Pulmonary artery endothelial cell (primary cell): ENCODE measurements around the gene NBEA. TPM values are rescaled to one million over a fixed set of nuclear protein-coding genes. Genes with fewer than 3 reads are reported as not detected.
"Not testable (repeated sequence)": the region's sequence is repeated elsewhere in the genome, so short reads cannot be mapped to it uniquely, and the experiment has no call there.

Experiments used
- DNase-seq: peaks from one replicate; pipeline ENCODE4 v3.0.0-alpha.2; 2011; ENCODE audit warnings: low read depth, low spot score
- total RNA-seq: library from RNA; depleted of rRNA; stranded (reverse); fragments of >200 nt; gene quantifications from 2 replicates; pipeline ENCODE4 v1.2.3, GENCODE V29; 2014

Gene NBEA
- total RNA-seq, 1 donor from 2014 or later = 3.6 TPM

DNA sequence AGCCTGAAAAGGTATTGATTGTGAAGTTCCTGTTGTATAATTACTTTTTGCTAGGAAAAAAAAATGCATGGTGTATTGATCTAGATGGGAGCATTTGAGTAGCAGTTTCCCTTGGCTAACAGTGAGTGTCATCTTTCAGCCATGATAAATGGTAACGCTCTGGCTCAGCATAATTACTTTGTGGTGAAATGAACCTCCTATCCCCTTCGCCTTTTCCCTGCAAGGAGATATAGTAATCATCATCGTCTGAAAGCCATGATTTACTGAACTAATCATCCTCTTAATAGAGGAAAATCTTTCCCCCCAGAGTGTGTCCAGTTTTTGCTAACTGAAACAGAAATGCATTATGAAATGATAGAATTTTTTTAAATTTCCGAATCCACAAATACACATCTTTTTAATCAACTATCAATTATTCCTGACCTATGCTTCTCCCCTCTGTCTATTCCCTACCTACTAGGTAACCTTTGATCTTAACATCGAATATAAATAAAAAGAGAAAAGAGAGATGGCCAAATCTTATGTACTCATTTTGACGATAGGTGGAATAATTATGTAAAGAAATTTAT lies 445.7 kb downstream of the NBEA start:
- no peak for DNase-seq

DNA sequence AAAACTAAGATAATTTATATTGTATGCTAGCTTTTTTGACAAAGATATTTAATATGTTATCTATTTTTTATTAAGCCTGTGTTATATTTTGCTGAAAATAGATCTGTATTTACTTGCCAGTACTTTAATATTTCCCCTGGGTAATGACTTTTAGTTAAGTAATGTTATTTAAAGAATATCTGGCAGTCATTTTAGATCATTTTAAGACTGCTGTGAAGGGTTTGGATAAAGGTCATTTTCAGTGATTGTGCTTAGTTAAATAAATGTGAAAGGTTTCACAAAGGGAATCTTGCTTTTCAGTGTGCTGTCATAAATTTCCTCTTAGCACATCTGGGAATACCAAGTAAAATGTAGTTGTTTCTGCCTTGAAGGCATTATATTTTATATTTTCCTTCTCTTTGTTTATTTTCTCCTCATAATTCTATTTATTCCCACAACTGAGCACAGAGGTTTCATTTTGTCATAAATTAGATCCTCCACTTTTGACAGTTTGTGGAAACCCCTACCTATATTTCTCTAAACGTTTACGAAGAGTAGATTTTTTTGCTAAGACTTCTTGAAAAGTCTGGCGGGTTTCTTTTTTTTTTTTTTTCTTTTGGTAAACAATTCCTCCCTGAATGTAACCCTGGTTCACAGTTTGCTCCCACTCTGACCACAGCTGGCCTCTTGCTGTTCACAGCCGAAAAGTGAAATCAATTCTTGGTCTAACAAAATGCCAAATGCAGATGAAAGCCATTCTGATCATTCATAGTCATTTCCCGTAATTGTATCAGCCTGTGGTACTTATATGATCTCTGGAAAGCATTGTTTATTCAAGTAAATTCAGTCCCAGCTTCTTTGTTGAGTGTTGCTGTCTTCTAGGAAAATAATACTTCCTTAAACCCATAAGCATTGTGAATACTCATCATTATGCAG lies 446.6 kb downstream of the NBEA start:
- peak; percentile 77 for DNase-seq

DNA sequence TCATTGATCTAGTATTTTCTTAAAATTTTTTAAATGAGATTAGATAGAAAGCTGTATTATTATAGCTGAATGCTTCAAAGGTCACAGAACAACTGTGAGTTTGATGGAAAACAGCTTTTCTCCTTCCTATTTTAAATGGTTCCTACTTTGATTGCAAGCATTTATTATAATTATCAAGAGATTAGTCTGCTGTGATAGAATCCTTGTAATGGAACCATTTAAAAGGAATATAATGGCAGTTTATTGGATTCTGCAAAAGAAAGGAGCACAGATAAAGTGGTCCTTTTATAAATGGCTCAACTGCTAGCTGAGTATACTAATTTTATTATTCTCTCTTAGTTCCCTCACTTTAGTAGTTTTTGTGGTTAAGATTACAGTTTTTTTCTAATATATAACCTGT lies 447.5 kb downstream of the NBEA start:
- DNase-seq = no peak

DNA sequence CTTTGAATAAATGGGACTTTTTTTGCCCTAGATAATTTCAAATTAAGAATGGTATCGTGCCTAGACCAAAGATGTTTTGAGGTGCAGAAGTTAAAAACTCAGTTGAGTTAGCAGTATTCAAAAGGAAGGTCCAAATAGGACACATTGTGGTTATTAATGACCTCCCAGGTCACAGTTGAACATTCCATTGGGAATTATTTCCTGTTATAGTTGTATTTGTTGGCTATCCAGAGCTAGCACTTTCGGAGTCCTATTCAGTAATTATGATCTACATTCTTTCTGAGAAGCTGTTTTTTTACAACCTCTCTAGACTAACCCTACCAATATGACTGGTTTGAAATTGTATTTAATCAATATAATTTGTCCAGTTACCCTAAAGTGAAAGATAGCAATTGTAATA lies 450.7 kb downstream of the NBEA start:
- DNase-seq = peak; percentile 39

DNA sequence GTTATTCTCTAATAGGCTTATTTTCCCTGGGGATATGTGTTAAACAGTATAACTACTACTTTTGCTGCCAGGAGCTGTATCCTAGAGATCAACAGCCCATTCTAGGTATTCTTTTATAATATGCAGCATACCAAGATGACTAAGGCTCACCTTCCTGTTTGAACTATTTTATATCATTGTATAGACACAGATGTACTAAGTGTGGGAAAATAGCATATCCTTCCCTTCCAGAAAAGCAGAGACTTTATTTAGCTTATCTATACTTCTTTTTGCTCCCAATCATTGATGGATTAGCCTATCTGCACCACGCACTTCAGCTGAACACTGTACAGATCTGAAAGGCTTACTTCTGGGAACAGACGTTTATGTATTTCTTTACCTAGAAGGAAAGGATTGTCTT lies 451.8 kb downstream of the NBEA start:
- peak; percentile 22 for DNase-seq

DNA sequence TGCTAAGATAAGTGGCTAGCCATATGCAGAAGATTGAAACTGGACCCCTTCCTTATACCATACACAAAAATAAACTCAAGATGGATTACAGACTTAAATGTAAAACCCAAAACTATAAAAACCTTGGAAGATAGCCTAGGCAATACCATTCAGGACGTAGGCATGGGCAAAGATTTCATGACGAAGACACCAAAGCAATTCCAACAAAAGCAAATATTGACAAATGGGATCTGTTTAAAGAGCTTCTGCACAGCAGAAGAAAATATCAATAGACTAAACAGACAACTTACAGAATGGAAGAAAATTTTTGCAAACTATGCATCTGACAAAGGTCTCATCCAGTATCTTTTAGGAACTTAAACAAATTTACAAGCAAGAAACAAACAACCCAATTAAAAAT lies 466.2 kb downstream of the NBEA start:
- not testable (repeated sequence) for DNase-seq

DNA sequence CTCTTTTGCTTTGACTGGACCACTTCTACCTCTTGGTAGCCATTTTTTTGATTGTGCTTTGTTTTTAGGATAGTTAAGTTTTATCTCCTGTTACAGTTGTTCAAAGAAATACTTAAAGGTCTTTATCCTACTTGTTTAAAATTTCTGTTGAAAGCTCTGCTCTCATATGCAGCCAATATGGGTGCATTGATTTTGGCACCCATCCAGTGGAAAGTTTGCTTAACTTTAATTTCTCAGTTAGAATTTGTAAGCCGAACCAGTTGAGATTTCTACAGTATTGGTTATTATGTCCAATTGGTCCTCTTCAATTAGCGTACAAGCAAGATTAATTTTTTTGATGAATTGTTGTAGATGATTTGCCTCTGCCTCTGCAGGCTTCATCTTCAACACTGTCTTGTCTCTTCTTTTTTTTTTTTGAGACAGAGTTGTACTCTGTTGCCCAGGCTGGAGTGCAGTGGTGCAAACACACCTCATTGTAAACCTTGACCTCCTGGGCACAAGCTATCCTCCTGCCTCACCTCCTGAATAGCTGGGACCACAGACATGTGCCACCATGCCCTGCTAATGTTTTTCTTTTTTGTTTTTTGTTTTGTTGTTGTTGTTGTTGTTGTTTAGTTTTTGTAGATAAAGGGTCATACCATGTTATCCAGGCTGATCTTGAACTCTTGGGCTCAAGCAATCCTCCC lies 469.1 kb downstream of the NBEA start:
- no peak for DNase-seq

DNA sequence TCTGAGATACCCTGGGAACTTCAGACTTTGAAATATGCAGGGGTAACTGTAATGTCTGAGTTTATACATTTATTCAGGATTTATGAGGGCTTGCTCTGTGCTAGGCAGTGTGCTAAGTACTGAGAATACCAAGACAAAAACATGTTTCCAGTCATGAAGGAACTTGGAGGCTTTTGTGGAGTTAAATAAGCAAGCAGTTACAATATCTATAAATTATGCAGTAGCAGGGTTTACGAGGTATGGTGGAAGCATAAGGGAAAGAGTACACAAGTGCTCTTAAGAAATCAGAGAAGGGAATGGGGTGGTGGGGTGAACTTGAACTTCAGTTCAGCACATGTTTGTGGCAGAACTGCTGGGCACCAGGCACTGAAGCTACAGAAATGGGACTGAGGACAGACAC lies 506.4 kb downstream of the NBEA start:
- DNase-seq = no peak

DNA sequence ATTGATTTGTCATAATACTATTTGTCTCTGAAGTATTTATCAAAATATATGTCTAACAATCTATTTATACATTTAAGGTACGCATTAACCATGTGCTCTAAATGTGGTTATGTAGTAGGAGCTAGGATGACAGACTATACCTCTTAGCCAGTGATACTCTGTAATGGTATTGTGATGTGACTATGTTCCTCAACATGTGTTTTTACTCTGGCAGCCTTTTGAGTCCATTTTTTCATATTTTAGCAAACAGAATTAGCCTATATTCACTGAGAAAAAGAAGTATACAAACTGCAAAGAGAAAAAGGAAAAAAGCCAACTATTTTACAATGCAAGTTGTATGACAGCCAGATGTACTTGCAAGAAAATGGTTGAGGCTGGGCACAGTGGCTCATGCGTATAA lies 507.8 kb downstream of the NBEA start:
- no peak for DNase-seq

DNA sequence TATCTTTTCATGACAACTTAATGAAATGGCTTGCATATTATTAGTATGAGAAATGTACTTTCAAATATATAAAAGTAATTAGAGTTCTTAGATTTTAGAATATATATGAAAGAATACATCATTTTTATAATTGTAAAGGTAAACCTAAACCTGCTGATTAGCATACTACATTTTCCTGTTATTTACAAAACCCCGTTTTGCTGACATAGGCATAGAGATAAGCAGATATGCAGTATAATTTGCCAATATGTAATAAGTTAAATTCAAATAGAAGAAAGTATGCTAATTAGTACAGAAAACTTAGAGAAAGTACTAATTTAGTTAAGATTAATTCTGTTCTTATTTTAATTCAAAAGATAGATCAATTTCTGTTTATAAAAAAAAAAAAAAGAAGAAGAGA lies 513.0 kb downstream of the NBEA start:
- no peak for DNase-seq

DNA sequence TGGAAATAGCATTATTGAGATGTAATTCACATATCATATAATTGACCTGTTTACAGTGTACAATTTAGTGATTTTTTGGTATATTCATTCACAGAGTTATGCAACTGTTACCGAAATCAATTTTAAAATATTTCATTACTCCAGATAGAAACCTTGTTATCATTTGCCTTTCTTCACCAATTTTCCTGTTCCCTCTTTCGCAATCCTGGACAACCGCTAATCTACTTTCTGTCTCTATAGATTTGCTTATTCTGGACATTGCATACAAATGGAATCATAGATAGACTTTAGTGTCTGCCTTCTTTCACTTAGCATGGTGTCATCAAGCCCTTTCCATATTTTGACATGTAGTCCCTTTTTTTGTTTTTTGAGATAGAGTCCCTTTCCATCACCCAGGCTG lies 515.2 kb downstream of the NBEA start:
- no peak for DNase-seq

DNA sequence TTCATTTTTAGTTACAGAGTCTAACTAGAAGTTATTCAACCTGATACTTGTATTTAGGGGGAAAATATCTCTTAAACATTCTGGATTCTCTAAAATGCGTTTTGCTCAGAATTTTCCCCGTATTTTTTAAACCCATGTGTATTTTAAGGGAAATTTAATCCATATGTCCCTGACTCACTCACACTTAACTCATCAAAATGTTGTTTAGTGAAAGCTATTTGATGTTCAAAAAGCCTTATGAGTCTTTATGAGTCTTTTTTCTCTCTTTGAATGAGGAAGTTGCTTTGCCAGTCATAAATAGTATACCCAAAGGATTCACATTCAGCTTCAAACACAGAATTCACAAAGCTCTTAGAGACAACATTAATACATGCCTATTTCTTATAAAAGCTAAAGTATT lies 518.0 kb downstream of the NBEA start:
- DNase-seq = no peak

DNA sequence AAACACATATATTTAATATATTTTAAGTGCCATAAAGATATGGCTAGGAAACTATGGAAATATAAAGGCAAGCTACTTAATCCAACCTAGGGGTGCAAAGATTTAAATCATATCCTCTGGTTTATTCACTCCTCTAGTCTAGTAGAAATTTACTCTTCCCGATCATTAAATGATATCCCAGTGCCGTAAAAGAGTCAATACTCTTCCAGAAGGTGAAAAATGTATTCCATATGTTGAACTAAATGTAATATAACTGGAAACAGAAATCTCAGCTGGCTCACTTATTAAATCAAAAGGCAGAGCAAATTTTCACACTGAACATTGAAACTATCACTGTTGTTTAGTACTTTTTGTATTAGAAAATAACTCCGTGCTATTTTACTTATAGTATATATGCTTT lies 523.3 kb downstream of the NBEA start:
- DNase-seq = no peak

DNA sequence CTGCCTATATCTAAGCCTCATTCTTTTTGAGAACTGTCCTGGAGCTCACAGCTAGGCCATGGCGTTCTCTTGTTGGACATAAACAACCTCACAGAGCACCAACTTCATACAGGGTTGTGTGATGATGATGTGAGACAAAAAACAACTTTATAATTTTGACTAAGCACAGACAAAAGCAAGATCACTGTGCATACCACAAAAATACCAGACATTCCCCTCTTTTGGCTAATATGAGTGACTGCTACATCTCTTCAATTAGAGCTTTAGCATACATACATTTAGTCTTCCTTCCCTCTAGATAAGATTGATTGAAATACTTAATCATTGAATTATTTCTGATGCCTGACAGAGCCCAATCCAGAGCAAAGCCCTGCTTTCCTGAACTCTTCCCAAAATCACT lies 526.1 kb downstream of the NBEA start:
- no peak for DNase-seq

DNA sequence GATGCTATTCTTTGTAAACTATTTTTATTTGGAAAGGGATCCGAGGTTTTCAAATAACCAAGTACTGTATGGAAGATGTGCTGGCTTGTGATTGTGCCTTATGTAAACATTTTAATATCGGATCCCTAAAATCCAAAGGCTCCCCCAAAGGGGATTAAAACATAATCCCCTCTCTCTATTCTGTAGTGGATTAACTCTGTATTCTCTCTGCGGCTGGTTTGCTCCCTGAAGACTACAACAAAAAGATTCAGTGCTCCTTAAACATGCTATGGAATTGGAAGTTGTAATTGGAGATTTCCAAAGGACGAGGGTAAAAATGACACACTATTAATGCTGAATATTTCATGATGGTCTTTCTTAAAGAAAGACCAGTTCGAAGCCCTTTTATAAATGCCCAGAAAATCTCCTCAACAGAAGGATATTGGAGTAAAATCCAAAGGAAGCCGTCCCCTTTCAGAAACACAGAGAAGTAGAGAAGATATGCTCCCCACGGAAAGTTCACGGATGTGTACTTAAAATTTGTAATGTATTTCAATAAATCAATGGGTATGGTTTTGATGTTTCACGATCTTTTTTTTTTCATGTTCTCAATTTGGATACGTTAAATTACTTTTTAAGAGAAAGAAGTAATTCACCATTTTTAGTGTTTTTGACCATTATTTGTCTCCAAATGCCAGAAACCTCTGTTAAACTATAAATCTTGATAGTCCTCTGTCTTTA lies 527.9 kb downstream of the NBEA start:
- no peak for DNase-seq

DNA sequence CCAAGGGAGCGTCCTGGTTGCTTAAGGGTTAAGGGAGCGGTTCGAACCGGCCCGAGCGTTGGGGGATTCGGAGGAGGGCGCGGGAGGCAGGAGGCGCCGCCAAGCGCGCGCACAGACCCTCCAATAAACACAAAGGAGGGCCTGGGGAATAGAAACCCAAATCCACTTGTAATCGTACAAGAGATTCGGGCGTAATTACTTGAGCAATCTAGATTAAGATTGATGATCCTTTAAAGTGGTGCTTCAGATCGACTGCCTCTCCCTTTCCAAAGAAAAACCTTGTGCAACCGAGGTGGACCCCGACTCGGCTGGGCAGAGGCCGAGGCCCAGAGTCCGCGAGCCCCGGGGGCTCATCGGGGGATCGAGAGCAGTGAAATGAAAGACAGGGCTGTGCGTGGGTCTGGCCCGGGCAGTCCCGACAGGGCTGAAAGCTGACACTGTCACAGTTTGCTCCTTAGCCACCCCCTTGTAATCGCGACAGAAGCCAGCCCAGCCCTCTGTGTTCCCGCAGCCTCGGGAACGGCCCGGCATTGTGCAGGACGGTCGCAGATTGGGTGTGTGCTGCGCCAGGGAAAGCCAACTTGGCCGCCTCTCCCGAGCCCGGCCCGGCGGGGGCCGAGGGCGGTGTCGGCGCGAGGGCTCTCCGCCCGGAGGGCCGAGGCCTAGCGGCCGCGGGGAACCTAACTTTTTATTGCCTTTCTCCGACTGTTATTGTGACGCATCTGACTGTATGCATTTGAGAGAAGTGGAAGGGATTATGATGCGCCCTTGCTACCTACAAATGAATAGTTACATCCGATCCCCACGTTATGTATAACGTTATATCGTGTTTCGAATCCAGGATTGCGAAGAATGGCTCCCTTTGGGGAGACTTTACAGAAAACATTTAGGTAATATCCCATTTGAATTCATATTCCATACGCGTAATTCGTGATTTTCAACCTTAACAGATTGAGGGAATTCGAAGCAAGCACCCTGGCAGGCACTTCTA lies 528.9 kb downstream of the NBEA start:
- no peak for DNase-seq

DNA sequence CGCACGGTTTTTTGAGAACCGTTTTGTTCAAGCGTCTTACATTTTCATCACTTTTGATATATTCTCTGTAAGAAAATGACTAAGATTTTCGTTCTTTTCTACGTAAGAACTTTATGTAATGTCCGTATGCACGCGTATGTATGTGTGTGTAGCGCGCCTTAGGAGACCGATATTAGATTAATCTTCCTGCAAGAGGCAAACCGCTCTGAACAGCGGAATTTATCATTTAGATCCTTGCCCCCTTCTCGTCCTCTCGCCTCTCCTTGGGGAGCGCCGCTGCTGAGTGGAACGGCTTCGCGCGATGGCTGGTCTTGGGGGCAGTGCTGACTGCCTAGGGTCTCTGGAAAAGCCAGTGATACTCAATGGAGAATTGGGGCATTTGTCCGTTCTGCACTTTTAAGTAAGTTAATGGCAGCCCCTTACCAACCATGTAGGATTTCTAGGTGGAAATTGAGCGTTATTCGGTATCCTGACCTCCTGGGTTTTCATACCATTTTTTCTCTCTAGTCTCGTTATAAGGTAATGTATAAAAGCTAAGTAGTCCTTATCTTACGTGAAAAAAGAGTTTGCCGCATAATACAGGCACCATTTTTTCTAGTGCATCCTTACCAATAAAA lies 529.7 kb downstream of the NBEA start:
- no peak for DNase-seq

DNA sequence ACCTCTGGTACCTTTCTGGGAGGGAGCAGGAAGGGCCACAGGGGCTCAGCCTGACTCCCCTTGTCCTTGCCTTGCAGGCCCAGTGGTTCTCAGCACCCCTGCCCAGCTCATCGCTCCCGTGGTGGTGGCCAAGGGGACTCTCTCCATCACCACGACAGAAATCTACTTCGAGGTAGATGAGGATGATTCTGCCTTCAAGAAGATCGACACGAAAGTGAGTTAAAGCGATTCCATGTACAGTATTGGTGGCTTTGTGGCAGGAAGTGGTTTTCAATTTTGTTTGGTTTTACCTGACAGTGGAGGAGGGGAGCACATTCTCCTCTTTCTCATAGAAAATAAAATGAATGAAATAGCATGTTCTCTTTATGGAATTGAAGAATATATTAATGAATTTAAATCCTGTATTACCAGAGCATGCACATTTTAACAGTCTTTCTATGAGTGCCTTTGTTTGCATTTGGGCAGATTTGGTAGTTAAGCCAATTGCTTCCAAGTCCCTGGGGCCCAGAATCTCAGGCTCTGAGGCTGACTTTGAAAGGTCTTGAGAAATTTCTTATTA lies 530.3 kb downstream of the NBEA start:
- DNase-seq = no peak

DNA sequence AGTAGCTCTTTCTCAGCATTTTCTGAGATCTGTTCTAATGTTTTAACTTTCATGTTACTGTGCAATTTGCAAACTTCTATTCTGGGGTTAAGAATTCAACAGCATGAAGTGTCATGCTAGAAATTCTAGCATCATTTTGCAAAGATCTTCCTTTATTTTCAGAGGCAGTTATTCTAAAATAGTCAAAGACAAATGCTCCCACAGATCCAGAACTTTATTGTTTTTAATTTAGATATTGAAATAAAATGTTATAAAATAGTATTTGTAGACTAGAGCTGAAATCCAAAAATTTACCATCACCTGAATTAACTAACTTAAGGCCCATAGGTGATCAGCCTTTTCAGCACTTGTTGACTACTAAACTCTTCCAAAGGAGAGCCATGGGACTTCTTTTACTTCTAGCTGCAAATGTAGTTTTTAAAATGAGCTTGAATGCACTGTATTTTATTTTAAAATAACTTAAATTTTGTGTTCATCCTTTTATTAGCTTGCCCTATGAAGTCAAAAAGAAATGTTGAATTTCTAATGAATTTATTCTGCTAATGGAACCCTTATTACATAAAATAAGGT lies 531.2 kb downstream of the NBEA start:
- DNase-seq = no peak

DNA sequence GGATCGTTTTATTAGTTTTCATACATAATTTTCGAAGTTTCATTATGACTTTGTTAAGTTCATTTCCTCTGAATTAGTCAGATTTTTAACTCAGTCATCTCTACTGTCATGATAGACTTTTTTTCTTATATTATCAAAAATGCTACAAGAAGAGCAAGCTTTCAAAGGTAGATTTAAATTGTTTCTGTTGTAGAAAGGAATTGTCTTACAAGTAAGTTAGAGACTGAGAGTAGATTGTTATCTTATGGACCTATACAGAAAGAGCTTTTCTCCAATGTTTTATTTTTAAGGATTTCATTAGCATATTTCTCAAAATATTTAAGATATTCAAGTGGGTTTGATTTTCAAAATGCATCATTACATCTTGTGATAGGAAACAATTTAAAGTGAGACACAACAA lies 531.7 kb downstream of the NBEA start:
- no peak for DNase-seq
